ES-I3 (cell line): ENCODE data around the gene RAB30.
"Not testable (repeated sequence)": the region's sequence is repeated elsewhere in the genome, so short reads cannot be mapped to it uniquely, and the experiment has no call there.

Source experiments
- H3K36me3 ChIP-seq: 2 replicates; pipeline ENCODE4 v1.6.1; 2013; ENCODE audit warnings: mild to moderate bottlenecking, low read length, control low read depth, moderate library complexity; ENCODE audit not compliant: insufficient read depth
- H3K4me1 ChIP-seq: 2 replicates; pipeline ENCODE4 v1.6.1; 2013; ENCODE audit warnings: mild to moderate bottlenecking, control low read depth, low read length; ENCODE audit not compliant: insufficient read depth
- H3K9ac ChIP-seq: 2 replicates; pipeline ENCODE4 v1.6.1; 2013; ENCODE audit warnings: low read depth, mild to moderate bottlenecking, low read length, moderate library complexity
- H3K9me3 ChIP-seq: 2 replicates; pipeline ENCODE4 v1.6.1; 2013; ENCODE audit warnings: mild to moderate bottlenecking, low read length, moderate library complexity; ENCODE audit not compliant: control insufficient read depth, insufficient read depth

Gene RAB30

DNA sequence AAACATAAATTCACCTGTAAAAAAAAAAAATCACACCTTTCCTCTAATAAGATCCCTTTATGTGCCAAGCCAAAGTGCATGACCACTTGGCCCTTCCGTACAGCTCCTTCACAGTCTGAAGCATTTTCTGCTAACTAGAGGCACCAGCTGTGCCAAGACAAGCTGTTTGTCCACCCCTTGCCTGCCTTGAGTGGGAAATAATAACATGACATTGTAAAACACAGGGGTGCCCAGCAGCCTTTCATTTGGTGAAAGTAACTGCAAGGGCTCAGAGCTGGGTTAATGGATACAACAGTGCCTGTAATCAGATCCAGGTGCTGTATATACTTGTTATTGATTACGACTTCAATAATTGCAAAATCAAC is 110.9 kb downstream of the RAB30 start:
- Histone ChIP-seq H3K4me1 (peaks cover 6% of the 10 kb centered on the region; the same call in 1 of the 2 replicates), H3K9me3 (no peaks in the 10 kb centered on the region; the same call in 1 of the 2 replicates), H3K36me3 (no peaks in the 10 kb centered on the region), H3K9ac (no peak overlapping the region)

DNA sequence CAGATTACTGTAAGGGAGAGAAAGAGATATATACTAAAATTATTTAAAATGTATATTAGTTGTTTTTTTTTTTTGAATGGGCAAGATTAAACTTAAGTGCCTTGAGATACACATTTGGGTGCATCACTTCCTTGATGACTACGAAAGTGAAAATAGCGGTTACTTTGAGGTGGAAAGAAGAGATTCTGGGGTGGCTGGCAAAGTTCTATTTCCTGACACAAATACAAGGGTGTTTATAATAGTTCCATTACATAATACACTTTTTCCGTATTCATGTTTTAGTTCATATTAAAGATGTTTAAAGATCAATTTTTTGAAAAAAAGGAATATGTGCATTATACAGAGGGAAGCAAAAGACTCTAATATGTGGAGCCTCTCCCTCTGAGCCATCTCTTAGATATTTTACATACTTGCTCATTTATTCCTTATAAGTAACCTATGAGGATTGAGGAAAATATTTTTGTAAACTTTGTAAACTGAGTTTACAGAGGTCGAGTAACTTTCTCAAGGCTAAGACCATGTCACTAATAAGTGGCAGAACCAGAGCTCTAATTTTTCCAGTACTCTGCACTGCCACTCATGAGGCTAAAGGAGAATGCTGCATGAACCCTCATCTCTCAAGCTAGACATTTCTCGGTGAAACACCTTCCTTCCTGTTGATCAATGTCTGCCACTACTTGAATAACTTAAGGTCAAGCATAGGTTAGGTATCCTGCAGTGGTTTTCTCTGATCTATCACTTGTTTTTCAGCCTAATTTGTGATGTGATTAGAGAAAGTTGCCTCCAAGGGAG is 111.5 kb downstream of the RAB30 start:
- Histone ChIP-seq H3K9me3 (no peaks in the 10 kb centered on the region; the same call in 1 of the 2 replicates), H3K4me1 (peaks cover 8% of the 10 kb centered on the region; the same call in 1 of the 2 replicates), H3K9ac (no peak overlapping the region), H3K36me3 (no peaks in the 10 kb centered on the region)

DNA sequence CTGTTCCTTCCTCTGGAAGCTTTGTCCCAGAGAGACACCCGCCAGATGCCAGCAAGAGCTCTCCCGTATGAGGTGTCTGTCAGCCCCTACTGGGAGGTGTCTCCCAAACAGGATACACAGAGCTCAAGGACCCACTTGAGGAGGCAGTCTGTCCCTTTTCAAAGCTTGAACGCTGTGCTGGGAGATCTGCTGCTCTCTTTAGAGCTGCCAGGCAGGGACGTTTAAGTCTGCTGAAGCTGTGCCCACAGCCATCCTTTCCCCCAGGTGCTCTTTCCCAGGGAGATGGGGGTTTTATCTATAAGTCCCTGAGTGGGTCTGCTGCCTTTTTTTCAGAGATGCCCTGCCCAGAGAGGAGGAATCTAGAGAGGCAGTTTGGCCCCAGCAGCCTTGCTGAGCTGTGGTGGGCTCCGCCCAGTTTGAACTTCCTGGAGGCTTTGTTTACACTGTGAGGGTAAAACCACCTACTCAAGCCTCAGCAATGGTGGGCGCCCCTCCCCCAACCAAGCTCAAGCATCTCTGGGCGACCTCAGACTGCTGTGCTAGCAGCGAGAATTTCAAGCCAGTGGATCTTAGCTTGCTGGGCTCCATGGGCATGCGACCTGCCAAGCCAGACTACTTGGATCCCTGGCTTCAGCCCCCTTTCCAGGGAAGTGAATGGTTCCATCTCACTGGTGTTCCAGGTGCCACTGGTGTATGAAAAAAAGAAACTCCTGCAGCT is 115.8 kb downstream of the RAB30 start:
- H3K9ac ChIP-seq, result peak overlapping the region; percentile 11; the same call in 1 of the 2 replicates
- not testable (repeated sequence) for H3K4me1 ChIP-seq, H3K9me3 ChIP-seq, H3K36me3 ChIP-seq

DNA sequence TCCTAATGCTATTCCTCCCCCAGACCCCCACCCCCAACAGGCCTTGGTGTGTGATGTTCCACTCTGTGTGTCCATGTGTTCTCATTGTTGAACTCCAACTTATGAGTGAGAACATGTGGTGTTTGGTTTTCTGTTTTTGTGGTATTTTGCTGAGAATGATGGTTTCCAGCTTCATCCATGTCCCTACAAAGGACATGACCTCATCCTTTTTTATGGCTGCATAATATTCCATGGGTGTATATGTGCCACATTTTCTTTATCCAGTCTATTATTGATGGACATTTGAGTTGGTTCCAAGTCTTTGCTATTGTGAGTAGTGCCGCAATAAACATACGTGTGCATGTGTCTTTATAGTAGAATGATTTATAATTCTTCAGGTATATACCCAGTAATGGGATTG is 121.2 kb downstream of the RAB30 start:
- not testable (repeated sequence) for H3K9me3 ChIP-seq, H3K9ac ChIP-seq

DNA sequence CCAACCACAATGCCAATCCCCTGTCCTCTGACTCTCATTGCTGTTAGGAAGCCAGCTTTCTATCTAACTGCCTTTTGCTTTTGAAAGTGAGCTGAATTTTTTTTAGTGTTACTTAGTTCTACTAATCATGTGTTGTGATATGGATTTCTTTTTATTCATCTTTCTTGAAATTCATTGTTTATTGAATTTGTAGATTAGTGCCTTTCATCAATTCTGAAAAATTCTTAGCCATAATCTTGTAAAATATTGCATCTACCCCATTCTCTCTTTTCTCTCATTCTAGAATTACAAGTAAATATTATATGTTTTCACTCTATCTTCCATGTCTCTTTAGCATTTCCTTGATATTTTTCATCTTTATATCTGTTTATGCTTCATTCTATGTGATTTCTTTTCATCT is 122.3 kb downstream of the RAB30 start:
- Histone ChIP-seq H3K4me1 (no peaks in the 10 kb centered on the region), H3K36me3 (no peaks in the 10 kb centered on the region), H3K9me3 (no peaks in the 10 kb centered on the region), H3K9ac (no peak overlapping the region)

More for the DNA sequence above, 121.2 kb downstream of the RAB30 start:
- not testable (repeated sequence) for H3K4me1 ChIP-seq, H3K36me3 ChIP-seq

DNA sequence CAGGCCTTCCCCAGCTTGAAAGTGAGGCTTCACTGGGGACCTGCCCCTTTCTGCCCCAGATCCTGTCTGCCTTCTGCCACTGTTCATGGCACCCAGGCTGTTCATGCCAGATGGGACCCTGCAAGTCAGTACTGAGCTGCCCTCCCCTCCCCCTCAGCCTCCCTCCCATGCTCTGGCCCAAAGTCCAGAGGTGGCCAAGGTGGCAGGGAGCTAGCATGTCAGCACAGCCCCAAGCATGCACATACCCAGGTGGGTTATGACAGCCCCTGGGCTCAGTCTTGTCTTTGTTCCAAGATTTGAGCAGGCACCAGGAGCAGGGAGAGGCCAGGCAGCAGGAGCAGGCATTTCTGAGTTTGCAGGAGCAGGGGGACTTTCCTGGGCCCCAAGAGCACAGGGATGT is 126.0 kb downstream of the RAB30 start:
- H3K4me1 ChIP-seq, result no peaks in the 10 kb centered on the region
- 0 out of 2 replicates have a peak, but pooled peaks cover 3% of the 10 kb centered on the region for H3K9me3 ChIP-seq
- H3K9ac ChIP-seq, result no peak overlapping the region
- H3K36me3 ChIP-seq, result no peaks in the 10 kb centered on the region

DNA sequence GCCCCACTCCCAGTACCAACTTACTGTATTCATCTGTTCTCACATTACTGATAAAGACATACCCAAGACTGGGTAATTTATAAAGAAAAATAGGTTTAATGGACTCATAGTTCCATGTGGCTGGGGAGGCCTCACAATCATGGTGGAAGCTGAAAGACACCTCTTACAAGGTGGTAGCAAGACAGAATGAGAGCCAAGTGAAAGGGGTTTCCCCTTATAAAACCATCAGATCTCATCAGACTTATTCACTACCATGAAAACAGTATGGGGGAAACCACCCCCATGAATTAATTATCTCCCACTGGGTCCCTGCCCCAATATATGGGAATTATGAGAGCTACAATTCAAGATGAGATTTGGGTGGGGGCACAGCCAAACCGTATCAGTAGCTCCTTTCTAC is 126.7 kb downstream of the RAB30 start:
- H3K36me3 ChIP-seq, H3K4me1 ChIP-seq, H3K9ac ChIP-seq, H3K9me3 ChIP-seq: not testable (repeated sequence)

GRCh38 chr11:82944198-82944597 is 127.5 kb downstream of the RAB30 start:
- Histone ChIP-seq H3K4me1 (no peaks in the 10 kb centered on the region), H3K9ac (no peak overlapping the region), H3K36me3 (no peaks in the 10 kb centered on the region), H3K9me3 (0 out of 2 replicates have a peak, but pooled peaks cover 3% of the 10 kb centered on the region)

DNA sequence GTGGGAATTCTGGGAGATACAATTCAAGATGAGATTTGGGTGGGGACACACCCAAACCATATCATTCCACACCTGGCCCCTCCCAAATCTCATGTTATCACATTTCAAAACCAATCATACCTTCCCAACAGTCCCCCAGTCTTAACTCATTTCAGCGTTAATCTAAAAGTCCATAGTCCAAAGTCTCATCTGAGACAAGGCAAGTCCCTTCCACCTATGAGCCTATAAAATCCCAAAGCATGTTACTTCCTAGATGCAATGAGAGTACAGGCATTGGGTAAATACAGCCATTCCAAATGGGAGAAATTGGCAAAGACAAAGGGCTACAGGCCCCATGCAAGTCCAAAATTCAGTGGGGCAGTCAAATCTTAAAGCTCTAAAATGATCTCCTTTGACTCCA is 128.3 kb downstream of the RAB30 start:
- not testable (repeated sequence) for H3K4me1 ChIP-seq, H3K36me3 ChIP-seq, H3K9ac ChIP-seq, H3K9me3 ChIP-seq

DNA sequence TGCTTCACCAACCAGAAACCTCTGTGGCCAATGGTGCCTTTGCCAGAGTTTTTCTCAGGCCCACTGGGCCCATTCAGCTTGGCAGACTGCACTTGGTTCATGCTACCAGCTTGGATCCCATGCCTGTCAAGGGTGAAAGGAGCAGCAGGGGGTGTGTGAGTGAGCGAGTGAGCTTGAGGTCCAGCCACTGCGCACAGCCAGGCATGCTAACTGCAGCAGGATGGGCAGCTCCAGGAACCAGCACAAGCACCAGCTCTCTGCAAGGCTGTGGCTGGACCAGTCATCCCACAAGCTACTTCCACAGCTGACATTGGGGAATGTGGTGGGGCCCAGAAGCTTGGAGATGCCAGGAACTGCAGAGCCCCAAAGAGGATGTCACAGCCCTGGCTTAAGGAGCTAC is 129.3 kb downstream of the RAB30 start:
- no peaks in the 10 kb centered on the region for H3K36me3 ChIP-seq
- no peak overlapping the region for H3K9ac ChIP-seq
- H3K9me3 ChIP-seq, result 0 out of 2 replicates have a peak, but pooled peaks cover 3% of the 10 kb centered on the region
- no peaks in the 10 kb centered on the region for H3K4me1 ChIP-seq

DNA sequence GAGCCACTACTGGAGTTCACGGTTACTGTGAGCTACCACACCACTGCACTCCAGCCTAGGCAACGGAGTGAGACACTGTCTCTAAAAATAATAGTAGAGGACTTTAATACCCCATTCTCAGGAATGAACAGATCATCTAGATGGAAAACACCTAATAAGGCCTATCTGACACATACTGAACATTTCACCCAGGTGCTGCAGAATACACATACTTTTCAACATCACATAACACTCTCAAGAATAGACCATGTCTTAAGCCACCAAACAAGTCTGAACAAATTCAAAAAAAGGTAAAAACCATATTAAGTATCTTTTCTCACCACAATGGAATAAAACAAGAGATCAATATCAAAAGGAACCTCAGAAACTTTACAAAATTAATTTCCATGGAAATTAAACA is 132.2 kb downstream of the RAB30 start:
- Histone ChIP-seq H3K36me3 (peaks cover 7% of the 10 kb centered on the region; the same call in 1 of the 2 replicates), H3K9me3 (0 out of 2 replicates have a peak, but pooled peaks cover 3% of the 10 kb centered on the region), H3K9ac (no peak overlapping the region), H3K4me1 (no peaks in the 10 kb centered on the region)

DNA sequence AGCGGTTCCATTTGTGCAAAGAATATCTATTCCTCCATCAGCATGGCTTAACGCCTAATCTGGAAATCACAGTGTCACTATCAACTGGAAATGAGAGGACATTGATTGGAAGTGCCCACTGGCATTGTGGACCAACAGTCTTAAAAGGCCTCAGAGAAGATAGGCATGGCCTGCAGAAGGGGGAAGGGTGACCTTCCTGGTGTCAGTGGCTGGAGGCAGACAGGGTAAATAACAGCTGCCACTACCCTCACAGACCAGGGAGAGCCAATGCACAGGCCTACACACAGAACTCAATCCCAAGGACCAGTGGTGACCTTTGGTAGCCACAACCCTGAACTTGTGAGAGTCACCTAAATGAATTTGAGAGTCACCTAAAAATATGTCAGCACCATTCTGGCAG is 134.1 kb downstream of the RAB30 start:
- Histone ChIP-seq H3K9me3 (0 out of 2 replicates have a peak, but pooled peaks cover under 1% of the 10 kb centered on the region), H3K36me3 (peaks cover 12% of the 10 kb centered on the region), H3K9ac (no peak overlapping the region), H3K4me1 (no peaks in the 10 kb centered on the region)

DNA sequence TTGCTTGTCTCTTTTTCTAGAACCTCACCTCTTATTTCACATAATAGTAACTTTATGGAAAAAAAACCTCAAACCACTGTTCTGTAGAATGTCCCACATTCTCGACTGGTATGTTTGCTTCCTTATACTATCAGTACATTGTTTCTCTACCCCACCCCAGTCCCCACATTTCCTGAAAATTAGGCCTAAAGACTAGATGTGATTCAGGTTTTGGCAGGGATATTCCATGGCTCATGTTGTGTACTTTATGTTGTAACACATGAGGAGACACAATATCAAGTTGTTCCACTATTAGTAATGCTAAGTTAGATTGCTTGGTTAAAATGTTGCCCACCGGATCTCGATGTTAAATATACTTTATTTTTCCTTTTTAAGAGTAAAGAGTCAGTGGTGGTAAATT is 135.4 kb downstream of the RAB30 start:
- Histone ChIP-seq H3K9ac (no peak overlapping the region), H3K4me1 (no peaks in the 10 kb centered on the region), H3K9me3 (no peaks in the 10 kb centered on the region), H3K36me3 (peaks cover 23% of the 10 kb centered on the region)

DNA sequence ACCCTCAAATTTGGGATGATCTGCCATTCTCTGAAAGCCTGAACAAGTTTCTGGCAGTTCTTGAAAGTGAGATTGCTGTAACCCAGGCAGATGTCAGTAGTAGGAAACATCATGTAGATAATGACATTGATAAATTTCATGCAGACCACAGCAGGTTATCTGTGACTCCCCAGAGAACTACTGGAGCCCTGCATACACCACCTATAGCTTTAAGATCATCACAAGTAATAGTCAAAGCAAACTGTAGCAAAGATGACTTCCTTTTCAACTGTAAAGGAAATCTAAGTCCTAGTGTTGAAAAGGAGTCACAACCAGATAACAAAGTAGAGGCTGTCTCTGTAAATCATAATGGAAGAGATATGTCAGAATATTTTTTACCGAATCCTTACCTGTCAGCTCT is 139.1 kb downstream of the RAB30 start:
- H3K36me3 ChIP-seq, result peaks cover 27% of the 10 kb centered on the region

GRCh38 chr11:82930734-82931133 is 141.0 kb downstream of the RAB30 start:
- peaks cover 27% of the 10 kb centered on the region for H3K36me3 ChIP-seq

More for the DNA sequence above, 139.1 kb downstream of the RAB30 start:
- Histone ChIP-seq H3K4me1 (no peaks in the 10 kb centered on the region), H3K9me3 (no peaks in the 10 kb centered on the region), H3K9ac (no peak overlapping the region)

More at GRCh38 chr11:82930734-82931133, 141.0 kb downstream of the RAB30 start:
- H3K9me3 ChIP-seq, result no peaks in the 10 kb centered on the region
- H3K4me1 ChIP-seq, result no peaks in the 10 kb centered on the region
- H3K9ac ChIP-seq, result no peak overlapping the region
